ENCODE results near the gene OR3A3. TPM values are rescaled to one million over a fixed set of nuclear protein-coding genes. Genes with fewer than 3 reads are reported as not detected.
"Not testable (repeated sequence)": the region's sequence is repeated elsewhere in the genome, so short reads cannot be mapped to it uniquely, and the experiment has no call there.

OR3A3 gene
- total RNA-seq (ENCODE audit: insufficient read depth, low replicate concordance) = 5.3 TPM

DNA sequence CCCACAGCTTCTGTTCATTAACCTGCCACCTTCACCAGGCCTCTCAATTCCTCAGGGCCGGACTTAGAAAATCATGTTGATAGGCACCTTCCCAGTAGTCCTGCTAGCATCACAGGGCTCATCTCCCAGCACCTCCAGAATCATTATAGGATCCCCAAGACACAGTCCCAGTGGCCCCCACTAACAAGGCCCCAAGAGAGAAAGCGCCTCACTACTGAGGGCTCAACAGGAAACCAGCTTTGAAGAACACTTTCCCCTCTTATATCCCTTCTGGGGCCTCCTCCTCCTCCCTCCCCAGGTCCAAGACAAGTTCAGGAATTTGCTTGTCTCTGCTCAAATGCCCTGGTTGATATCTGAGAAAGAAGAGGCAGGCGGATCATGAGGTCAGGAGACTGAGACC lies at the start of gene OR3A3:
Gene OR3A3, plus strand, starts transcription at position 301 of the 400 bp plus-strand sequence.
- DNase-seq (ENCODE audit: low spot score) = no peak

DNA sequence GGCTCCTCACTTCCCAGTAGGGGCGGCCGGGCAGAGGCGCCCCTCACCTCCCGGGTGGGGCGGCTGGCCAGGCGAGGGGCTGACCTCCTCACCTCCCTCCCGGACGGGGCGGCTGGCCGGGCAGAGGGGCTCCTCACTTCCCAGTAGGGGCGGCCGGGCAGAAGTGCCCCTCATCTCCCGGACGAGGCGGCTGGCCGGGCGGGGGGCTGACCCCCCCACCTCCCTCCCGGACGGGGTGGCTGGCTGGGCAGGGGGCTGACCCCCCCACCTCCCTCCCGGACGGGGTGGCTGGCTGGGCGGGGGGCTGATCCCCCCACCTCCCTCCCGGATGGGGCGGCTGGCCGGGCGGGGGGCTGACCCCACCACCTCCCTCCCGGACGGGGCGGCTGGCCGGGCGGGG lies 40.0 kb upstream of the OR3A3 start:
- not testable (repeated sequence) for DNase-seq (ENCODE audit: low spot score)

DNA sequence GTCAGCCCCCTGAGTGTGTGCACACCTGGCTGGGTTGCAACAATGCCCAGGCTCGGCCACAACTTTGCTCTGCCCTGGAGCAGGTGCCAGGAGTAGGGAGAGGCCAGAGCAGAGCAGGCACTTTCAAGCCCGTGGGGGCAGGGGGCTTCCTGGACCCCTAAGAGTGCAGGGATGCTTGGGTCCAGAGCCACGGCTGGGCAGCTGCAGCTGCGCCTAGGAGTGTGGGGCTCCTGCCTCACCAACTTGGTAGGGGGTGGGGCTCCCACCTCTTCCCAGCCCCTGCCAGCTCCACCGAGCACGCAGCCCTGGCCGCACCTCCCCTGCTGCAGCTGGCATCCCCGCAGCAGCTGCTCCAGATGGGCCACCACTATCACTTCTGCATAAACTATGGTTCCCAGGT lies 32.8 kb upstream of the OR3A3 start:
- DNase-seq (ENCODE audit: low spot score) = no peak

DNA sequence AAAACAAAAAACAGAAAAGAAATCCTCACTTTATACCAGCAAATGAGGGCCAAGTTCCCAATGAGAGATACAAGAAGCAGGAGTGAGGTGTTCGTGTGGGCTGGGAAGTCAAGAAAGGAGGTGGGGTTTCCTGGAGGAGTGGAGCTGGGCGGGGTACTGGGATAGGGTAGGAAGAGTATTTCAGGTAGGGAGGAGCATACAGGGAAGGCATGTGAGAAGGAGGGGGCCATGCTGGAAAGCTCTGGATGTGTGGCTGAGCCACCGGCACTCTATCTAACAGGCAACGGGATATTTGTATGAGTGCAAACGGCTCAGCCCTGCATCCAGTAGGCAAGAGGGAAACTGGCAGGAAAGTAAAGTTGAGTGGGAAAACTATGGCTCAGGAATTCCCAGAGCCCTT lies 29.2 kb upstream of the OR3A3 start:
- no peak for DNase-seq (ENCODE audit: low spot score)

DNA sequence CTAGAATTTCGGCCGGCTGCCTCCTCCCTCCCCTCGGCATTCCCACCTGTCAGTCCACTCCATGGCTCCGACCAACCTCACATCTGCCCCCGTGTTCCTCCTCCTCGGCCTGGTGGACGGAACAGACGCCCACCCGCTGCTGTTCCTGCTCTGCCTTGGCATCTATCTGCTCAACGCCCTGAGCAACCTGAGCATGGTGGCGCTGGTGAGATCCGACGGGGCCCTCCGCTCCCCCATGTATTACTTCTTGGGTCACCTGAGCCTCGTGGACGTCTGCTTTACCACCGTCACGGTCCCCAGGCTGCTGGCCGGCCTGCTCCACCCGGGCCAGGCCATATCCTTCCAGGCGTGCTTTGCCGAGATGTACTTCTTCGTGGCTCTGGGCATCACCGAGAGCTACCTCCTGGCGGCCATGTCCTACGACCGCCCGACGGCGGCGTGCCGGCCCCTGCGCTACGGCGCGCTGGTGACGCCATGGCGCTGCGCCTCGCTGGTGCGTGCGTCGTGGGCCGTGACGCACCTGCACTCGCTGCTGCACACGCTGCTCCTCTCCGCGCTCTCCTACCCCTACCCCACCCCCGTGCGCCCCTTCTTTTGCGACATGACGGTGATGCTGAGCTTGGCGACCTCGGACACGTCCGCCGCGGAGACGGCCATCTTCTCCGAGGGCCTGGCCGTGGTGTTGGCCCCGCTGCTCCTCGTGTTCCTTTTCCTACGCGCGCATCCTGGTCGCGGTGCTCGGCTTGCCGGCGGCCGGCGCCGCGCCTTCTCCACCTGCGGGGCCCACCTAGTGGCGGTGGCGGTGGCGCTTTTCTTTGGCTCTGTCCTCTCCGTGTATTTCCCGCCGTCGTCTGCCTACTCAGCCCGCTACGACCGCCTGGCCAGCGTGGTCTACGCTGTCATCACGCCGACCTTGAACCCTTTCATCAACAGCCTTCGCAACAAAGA lies 25.0 kb upstream of the OR3A3 start, which contains the start of gene OR3A2:
Gene OR3A2, minus strand, starts transcription at position 440 of the 948 bp plus-strand sequence.
- DNase-seq (ENCODE audit: low spot score) = no peak

DNA sequence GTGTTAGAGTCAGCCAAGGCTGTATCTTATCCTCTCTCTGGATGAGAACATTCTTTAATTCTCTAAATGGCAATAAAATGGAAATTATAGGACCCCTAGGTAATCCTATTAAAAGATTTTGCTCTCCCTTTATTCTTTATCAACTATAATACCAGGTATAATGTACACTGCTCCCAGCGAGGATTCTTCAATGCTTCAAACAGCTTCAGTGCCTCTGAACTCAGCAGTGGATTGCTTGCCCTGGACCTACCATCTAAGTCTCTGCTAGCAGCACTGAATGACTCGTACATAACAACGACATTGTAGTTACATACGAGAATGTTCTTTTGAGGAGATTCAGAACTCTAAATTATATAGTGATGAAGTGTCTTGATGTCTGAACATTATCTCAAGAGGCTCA lies 21.4 kb upstream of the OR3A3 start:
- DNase-seq (ENCODE audit: low spot score) = no peak

DNA sequence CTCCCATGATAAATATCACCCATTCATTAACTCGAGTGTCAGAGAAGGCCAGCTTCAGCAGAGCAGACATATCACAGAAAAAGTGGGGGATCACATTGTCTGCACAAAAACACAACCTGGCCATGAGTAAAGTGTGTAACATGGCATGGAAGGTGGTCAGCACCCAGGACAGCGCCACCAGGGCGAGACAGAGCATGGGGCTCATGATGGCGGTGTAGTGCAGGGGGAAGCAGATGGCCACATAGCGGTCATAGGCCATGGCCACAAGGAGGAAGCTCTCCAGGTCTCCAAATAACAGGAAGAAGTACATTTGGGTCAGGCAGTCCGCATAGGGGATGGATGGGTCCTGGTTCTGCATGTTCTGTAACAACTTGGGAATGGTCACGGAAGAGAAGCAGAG lies 13.4 kb upstream of the OR3A3 start:
- not testable (repeated sequence) for DNase-seq (ENCODE audit: low spot score)

DNA sequence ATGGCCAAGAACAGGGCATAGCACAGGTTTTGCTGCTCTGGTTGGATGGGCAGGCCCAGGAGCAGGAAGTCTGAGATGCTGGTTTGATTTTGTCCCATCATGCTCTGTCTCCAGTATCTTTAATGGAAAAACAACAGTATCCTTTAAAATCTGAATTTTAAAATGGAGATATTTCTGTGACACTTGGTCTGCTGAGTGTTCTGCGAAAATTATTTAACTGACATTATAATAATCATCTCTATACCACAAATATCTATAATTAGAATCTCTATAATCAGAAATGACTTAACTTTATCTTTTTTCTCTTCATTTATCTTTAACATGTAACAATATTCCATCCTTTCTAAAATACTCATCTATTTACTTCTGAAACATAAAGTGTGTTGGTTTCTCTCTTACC lies 12.9 kb upstream of the OR3A3 start, which contains the start of gene OR1E1:
Gene OR1E1, minus strand, starts transcription at position 101 of the 400 bp plus-strand sequence. Its CDS starts 0 bp downstream, at position 101.
- no peak for DNase-seq (ENCODE audit: low spot score)

DNA sequence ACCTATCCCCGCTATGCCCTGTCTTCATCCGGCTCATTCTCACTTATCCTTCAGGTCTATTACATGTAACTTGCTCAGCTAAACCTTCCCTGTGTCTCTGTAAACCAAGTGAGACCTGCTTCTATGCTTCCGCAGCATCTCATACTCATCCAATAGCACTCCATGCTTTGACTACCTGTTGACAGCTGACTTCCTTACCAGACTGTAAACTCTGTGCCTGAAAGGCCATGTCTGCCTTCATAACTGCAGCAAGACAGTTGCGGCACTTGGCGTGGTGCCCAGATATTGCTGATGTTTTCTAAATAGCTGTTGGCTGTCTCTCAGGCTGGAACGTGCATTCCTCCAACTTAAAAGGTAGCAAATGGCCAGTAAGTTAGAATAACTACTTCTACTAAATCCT lies 11.1 kb upstream of the OR3A3 start:
- no peak for DNase-seq (ENCODE audit: low spot score)

DNA sequence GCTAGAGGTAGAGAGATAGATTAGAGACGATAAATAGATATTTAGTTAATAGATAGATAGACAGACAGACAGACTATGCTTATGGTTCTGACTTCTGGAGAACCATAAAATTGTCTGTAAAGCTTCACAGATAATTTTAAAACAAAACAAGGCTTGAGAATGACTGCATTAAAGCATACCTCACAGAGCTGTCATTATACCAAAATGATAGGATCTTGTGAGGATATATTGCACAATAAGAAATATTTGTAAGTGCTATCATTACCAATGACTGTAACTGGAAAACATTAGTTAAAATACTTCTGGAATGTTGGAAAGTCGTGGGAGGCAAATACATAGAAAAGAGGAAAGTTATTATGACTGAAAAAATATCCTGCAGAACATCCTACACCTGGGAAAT lies 9.4 kb upstream of the OR3A3 start:
- DNase-seq (ENCODE audit: low spot score) = no peak

DNA sequence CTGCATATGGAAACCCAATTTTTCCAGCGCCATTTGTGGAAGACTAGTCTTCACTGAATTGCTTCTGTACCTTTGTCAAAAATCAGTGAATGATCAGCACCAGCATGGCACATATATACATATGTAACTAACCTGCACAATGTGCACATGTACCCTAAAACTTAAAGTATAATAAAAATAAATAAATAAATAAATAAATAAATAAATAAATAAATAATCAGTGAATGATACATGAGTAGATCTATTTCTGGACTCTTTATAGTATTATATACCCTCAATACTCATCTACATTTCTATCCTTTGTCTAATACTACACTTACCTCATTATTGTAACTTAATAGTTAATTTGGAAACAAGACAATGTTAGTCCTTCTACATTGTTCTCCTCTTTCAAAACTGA lies 7.3 kb upstream of the OR3A3 start:
- DNase-seq (ENCODE audit: low spot score) = not testable (repeated sequence)

DNA sequence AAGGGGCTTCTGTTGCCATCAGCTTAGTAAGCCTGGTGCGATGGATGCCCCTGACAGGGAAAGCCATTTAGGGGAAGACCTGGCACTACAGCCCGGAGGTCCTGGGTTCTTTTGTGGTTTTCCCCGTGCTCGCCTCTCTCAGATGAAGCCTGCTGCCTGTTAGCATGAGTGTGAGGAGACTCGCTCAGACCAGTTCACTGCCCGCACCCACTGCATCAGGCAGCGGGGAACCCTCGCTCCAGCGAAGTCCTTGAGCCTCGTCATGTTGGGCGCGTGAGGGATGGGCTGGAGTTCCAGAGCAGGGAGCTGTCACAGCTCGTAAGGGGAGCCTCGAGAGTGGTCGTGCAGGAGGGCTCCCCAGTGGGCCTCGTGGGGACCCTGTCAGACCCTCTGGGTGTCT lies 1.0 kb downstream of the OR3A3 start:
- not testable (repeated sequence) for DNase-seq (ENCODE audit: low spot score)

DNA sequence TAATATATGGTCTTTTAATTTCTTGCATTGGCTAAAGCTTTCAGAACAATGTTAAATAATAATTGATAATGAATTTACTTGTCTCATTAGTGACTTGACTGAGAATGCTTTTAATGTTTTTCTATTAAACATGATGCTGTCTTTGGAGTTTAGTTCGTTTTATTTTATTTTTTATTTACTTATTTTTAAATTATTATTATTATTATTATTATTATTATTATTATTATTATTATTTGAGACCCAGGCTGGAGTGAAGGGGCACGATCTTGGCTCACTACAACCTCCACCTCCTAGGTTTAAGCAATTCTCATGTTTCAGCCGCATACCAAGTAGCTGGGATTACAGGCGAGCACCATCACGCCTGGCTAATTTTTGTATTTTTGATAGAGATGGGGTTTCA lies 4.4 kb downstream of the OR3A3 start:
- DNase-seq (ENCODE audit: low spot score) = no peak

DNA sequence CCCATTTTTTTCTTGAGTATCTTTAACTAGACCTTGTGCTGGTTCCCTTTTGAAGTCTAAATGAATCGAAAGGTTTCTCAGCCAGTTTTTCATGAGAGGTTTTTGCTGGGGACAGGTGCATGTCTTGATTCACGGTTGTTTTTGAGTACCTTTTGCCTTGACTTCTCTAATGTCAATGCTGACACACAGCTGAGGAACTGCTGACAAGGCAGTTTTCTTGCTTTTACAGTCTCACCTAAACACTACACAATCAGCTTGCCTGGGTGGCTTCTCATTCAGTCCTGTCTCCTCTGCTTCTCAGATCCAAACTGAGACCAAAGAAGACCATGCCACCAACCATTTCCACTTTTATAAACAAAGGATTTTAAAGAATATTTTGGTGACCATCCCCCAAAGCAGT lies 7.1 kb downstream of the OR3A3 start:
- no peak for DNase-seq (ENCODE audit: low spot score)

DNA sequence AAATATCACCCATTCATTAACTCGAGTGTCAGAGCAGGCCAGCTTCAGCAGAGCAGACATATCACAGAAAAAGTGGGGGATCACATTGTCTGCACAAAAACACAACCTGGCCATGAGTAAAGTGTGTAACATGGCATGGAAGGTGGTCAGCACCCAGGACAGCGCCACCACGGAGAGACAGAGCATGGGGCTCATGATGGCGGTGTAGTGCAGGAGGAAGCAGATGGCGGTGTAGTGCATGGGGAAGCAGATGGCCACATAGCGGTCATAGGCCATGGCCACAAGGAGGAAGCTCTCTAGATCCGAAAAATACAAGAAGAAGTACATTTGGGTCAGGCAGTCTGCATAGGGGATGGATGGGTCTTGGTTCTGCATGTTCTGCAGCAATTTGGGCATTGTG lies 22.0 kb downstream of the OR3A3 start:
- DNase-seq (ENCODE audit: low spot score) = peak; percentile 0

DNA sequence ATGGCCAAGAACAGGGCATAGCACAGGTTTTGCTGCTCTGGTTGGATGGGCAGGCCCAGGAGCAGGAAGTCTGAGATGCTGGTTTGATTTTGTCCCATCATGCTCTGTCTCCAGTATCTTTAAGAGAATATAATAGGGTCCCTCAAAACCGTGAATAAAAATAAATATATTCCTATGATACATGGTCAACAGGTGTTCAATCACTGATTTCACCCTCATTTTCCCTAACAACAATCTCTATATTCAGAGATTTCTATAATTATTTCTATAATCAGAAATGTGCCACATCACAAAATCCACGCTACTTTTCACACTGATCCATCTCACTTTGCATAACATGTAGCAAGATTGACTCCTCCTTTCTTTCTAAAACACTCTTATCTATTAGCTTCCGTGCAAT lies 22.6 kb downstream of the OR3A3 start, which contains the start of gene OR1E2:
Gene OR1E2, minus strand, starts transcription at position 101 of the 400 bp plus-strand sequence. Its CDS starts 0 bp downstream, at position 101.
- no peak for DNase-seq (ENCODE audit: low spot score)

DNA sequence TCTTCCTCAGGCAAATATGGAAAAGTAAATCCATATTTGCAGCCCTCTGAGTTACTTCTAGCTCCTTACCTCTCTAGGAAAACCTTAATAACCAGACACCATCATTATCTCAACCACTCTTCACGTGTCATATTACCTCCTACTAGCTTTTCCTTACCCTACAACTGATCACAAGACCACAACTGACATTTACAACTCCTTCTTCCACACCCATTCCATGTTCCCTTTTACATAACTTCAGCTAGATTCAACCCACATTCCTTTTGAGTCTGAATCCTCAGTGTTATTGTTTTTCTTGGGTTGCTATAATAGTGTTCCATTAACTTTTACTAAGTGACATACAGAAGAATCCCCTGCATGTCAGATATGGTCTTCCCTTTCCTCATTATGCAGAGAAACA lies 27.2 kb downstream of the OR3A3 start:
- DNase-seq (ENCODE audit: low spot score) = no peak

DNA sequence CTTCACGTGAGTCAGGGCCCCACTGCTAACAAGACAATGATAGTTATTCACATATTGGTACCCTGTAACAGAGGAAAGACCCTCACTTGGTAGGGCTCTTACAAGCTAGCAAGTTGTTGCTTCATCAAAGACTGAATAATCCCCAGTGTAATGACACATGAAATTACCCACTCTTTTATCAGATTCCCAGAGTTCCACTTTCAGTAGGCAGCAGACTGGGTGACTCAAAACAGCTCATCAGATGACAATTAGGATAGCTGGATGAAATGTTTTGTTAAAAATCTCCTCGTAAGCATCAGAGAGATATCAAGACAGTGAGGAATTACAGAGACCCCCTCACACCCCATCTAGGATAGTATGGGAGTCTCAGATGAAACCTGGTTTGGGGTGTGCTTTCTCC lies 29.3 kb downstream of the OR3A3 start:
- no peak for DNase-seq (ENCODE audit: low spot score)

DNA sequence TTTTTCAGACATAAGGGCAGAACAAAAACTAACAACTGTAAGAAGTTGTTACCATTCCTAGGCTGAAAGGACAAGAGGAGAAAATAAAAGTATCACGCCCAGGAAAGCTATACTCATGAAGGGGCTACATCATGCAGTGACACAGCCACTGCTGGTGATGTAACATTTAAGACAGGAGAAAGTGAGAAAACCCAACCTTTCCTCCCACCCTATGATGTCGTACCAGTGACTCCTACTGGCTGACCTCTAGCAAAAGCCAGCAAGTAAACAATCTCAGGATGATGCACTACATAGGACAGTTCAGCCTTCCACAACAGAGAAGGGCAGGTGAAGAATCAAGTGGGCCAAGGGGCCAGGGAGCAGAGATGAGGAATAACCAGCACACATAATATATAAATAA lies 36.5 kb downstream of the OR3A3 start:
- no peak for DNase-seq (ENCODE audit: low spot score)

DNA sequence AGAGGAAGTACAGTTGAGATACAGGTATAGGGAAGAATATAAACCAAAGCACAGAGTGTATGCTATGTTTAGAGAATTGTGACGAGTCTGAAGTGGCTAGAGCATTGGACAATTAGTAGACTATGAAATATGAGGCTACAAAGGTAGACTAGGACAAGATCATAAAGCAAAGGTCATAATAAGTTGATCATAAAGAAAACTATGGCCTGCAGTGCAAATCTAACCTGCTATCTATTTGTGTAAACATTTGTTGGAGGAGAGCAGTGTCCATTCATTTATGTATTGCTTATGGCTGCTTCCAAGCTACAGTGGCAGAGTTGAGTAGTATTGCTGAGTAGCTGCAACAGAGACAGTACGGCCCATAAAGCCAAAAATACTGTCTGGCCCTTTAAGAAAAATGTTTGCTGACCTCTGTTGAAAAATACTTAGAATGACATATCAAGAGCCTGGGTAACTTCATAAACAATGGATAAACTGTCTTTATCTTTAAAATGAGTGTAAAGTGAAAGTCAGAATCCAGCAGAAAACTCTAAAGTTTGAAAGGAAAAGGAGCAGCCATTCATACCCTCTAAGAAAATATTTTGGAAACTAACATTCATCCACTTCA lies 37.0 kb downstream of the OR3A3 start:
- DNase-seq (ENCODE audit: low spot score) = no peak

DNA sequence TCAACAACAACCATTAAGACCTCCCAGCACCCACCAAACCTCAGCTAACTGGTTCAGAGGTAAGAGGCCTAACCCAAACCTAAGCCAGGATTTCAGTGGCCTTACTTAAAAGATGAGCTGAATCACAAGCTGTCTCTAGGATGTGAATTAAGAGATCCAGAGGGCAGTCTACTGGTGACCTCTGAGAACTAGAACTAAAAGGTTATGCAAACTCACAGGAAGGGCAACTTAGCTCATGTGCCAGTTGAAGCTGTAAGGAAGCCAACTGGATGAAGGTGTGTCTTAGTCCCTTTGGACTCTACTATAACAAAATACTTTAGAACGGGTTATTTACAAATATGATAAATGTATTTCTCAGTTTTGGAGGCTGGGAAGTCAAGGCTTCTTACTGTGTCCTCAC lies 55.2 kb downstream of the OR3A3 start:
- not testable (repeated sequence) for DNase-seq (ENCODE audit: low spot score)

DNA sequence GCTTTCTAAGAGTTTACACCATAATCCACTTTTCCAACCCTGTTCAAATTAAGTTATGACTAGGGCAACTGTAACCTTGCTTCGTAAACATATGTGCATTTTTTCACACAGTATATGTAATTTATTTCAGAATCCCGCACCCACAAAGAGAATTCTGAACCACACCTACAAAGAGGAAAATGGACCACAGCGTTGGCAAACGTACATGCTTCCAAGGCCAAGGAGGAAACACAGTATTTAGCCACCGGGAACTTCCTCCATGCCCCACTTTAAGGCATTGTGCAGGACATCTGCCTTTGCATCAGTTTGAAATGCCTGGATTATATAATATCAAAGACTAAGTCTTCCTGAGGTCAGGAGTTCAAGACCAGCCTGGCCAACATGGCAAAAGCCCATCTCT lies 58.4 kb downstream of the OR3A3 start:
- DNase-seq (ENCODE audit: low spot score) = no peak

DNA sequence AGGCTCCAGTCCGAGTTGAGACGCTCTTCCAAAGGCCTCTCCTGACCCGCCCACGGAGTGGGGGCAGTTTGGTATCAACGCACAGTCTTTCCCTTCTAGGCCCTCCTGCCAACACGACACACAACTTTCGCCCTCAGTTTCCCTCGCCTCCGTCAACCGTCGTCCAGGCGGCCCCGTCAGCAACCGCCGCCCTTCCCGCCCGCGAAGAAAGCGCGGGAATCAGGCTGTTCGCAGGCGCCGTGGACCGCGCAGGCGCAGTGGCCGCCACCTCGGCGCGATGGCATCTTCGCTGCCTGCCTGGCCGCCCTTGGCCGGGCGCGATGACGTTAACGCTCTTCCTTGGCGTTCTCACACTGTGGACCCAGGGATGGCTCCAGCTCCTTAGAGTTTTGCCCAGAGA lies 60.4 kb downstream of the OR3A3 start, which contains the start of gene SPATA22:
Gene SPATA22, minus strand, starts transcription at position 221 of the 400 bp plus-strand sequence. CDS start 2,494 bp downstream, outside the sequence.
- no peak for DNase-seq (ENCODE audit: low spot score)

Measured in umbilical cord (tissue), 2 donors.